NCI-H510A (cell line): ENCODE data around the gene KRT86.
"Not testable (repeated sequence)": the region's sequence is repeated elsewhere in the genome, so short reads cannot be mapped to it uniquely, and the experiment has no call there.

Experiments used
- DNase-seq: peaks from one replicate; lab custom pipeline; 2025; lab: John Stamatoyannopoulos, UW

Gene KRT86

GRCh38 chr12:52251367-52252051, 22.9 kb upstream of the KRT86 start:
- DNase-seq = no peak

GRCh38 chr12:52252175-52252615, 22.2 kb upstream of the KRT86 start:
- DNase-seq = not testable (repeated sequence)

GRCh38 chr12:52252728-52253343, 21.6 kb upstream of the KRT86 start:
- DNase-seq = no peak

DNA sequence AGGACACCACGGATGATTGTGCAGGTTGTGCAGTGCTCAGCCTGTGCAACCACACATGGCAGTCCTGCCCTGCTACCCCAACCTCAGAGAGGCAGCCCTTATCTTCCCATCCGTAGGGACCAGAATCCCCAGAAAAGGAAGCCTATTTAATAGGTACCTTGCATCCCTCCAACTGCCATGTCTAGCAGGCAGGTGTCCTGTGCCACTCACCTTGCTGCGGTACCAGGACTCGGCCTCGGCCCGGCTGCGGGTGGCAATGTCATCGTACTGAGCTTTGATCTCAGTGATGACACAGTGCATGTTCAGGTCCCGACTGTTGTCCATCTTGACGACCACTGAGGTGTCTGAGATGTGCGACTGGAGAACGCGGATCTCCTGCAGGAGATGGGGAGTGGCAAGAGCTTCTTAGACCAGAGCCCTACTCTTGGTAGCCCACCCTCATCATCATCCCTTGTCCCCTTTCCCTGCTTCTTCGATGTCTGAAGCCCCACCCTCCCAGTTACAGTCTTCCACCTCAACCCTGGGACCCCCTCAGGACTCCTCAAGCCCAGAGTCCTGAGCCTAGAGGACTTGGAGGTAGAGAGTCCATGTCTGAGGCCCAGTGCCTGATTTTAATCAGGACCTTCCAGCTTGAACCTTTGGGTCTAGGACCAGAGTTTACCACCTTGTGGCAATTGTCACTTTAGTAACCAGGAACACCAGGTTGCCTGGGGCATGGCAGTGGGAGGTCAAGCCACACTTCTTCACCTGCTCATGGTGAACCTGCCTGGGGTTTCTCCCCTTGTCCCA, 20.9 kb upstream of the KRT86 start:
- no peak for DNase-seq

DNA sequence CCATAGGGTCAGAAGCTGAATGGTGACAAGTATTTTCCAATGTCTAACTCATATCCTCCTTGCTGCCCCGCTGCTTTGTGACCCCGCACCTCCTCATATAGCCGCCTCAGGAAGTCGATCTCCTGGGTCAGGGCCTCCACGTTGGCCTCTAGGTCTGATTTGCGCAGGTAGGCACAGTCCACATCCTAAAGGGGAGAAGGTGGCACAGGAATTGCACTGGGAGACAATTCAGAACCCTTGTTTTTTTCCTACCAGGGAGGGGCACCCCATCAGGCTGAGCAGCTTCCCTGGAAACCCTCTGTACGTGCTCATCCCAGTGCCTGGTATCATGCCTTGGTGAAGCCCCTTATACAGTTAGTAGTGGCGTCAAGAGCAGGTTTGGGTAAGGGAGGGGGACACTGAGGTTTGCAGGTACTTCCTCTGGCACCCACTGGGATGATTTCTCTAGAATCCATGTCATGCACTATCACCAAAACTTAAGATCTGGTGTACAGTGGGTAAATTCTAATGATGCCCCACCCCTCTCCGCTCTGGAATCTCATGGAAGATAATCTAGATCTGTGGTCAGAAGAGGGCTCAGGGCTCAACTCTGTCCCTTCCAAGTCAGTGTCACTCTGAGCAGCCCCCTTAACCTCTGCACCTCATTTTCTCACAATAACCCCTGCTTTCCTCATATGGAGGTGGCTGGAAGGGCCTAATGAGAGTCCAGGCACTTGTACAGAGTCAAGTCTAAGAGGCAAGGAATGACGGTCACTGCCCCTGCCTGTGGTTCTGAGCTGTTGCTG, 20.1 kb upstream of the KRT86 start:
- DNase-seq = no peak

GRCh38 chr12:52254965-52255751, 19.3 kb upstream of the KRT86 start:
- no peak for DNase-seq

GRCh38 chr12:52255926-52256583, 18.4 kb upstream of the KRT86 start:
- no peak for DNase-seq

DNA sequence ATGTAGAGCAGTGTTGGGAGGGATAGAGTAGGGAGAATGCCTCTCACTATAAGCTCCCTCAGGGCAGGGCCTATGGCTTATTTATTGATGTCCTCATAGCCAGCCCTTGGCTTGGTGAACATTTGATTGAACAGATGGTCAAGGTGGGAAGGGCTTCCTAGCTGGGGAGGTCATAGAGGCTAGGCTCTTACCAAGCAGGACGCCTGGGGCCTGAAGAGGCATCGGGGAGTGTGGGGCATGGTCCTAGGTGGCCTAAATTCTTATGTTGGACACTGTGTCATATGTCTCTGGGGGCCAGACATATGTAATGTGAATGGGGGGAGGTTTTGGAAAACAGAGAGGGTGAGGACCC, 17.9 kb upstream of the KRT86 start:
- no peak for DNase-seq

DNA sequence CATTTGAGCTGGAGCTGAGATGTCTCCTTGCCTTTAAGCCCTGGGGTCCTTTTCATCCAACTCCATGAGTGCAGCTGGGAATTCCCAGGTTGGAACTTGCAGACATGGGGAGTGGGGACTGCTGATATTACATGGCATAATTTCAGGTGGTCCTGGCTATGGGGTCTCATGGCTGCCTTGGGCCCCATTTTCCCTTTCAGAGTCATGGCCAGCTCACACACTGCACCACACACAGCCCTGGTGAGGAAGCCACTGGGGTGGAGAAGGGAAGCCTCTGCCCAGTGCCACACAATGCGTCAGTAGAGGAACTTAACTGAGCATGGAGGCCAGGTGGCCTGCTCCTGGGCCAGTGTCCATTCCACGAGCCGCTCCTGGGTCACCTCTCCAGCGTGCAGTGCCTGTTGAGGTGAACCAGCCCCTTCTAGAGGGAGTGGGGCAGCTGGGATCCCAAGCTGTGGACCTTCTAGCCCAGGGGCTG, 17.3 kb upstream of the KRT86 start:
- no peak for DNase-seq

DNA sequence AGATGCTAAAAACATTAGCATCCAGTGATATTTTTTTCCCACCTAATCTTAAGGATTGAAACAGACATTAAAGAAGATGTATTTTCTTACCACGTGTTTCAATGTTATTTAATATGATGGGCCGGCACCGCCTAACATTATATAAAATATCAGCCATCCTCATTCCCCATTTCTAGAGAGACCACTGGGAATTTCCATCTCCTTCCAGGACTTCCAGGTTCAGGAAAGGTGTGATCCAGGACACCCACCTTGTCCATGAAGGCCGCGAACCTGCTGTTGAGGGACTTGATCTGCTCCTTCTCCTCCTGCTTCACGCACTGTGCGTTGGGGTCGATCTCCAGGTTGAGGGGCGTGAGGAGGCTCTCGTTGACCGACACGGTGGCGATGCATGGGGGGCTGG, 16.5 kb upstream of the KRT86 start:
- DNase-seq = not testable (repeated sequence)

DNA sequence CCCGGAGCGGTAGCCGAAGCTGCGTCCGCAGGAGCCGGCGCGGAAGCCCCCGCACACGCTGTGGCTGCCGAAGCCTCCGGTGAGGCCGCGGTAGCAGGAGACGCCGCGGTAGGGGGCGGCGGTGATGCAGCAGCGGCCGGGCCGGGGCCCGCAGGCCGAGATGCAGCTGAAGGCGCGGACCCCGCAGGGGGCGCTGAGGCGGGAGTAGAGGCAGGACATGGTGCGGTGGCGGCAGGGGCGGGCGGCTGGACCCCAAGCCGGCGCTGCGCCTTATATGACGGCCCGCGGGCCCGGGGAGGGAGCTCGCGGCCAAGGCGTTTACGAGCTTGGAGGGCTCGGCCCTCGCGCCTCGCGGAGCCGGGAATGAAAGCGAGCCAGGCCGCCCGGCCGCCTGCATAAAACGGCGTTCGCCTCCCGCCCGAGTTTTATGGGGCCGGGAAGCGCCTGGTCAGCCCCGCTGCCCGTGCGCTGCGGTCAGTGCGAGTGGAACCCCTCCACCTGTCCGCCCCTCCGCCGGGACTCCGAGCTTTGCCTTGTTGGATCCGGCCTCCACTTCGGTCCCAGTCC, 16.0 kb upstream of the KRT86 start:
- DNase-seq = no peak

- no peak for DNase-seq
These were observed 14.7 kb upstream of the KRT86 start for GRCh38 chr12:52259657-52260243.

GRCh38 chr12:52260361-52261207, 13.9 kb upstream of the KRT86 start:
- DNase-seq = no peak

DNA sequence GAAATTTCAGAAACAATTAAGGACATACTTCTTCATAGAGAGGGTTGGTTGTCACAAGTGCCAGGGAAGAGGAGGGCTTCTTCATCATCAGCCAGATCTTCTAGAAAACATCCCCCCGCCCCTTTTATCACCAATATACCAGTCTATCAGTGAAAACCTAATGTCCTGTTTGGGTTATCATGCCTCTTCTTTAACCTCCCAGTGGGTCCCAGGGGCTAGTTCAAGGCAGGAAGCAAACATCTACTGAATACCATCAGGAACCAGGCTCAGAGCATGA, 13.3 kb upstream of the KRT86 start:
- DNase-seq = no peak

DNA sequence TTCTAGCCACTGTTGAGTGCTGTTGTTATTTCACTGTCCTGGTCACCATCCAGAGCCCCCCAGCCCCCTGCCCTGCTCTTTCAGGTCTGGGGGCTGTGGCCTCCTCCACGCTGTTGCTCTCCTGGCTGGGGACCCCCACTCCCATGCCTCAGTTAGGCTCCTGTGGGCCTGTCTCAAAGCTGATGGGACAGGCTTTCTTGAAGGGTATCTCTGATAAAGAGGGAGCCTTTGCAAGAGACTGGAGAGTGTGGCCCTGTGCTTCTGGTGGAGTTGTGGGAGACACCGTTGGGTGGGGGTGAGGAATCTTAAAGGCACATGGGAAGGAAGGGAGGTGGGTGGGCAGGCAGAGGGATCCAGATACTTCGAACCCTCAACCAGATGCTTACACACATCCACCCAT, 12.2 kb upstream of the KRT86 start:
- DNase-seq = no peak

DNA sequence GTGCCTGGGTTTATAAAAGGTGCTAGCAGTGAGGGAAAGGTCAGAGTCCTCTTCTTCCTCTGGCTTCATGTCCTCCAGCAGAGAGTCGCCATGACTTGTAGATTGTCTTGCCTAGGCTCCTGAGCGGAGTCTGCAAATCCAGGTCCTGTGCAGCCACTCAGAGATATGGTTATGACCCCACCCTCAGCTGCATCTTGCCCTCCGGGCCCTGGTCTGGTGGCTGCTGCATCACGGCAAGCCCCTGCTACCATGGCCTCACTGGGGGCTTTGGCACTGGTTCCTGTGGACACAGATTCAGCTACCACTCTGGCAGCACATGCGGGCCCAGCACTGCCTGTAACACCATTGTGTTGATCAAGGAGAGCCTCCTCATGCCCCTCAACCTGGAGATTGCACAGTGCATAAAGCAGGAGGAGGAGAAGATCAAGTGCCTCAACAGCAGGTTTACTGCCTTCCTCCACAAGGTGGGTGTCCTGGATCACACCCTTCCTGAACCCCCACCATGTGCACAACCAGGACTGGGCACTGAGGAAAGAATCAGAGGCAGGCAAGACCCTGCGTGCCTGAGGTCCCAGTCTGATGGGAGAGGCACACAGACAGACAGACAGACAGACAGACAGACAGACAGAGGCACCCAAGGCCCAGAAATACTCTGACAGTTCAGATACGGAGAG, 10.5 kb upstream of the KRT86 start:
- no peak for DNase-seq

DNA sequence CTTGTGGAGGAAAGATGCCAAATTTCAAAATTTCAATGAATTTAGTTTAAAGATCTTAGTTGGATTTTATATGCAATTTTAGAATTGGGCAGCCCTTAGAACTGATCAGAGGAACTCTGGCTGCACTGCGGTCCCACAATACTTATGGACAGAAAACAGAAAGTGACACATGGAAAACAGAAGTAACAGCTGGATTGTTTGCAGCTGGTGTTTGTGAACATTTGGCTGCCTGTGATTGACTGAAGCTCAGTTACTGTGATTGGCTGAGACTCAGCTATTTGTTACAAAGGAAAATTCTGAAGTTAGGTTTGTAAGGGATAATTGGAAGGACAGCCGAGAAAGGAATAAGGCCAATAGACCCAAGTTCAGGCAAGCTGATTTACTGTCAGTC, 10.0 kb upstream of the KRT86 start:
- DNase-seq = no peak

GRCh38 chr12:52266514-52266913, 7.9 kb upstream of the KRT86 start:
- no peak for DNase-seq

DNA sequence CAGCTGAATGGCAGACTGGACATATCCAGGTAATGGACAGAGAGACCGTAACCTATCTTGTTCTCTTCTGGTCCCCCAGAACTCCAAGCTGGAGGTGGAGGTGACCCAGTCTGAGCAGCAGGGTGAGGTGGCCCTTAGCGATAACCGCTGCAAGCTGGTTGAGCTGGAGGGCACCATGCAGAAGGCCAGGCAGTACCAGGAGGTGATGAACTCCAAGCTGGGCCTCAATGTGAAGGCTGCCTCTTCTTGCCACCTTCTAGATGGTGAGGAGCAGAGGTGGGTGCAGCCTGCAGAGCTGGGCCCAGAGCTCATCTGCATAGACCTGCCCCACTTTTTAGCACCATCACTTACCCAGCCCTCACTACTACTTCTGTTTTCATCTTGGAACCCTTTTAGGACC, 7.2 kb upstream of the KRT86 start:
- no peak for DNase-seq
